OCI-LY1 (cell line): ENCODE results near the gene NUP210L.

Source experiments
- EZH2 ChIP-seq: fragments of 200-600 bp; sonication (generic), shearing (Covaris generic); IDR thresholded peaks from 2 replicates; pipeline ENCODE4 v1.8.0; 2017; ENCODE audit warnings: borderline replicate concordance, mixed run types, mild to moderate bottlenecking, antibody characterized with exemption, low read length, moderate library complexity, mixed read lengths
- TF ChIP-seq, protein P1 (sequence below): fragments of 200-600 bp; sonication (generic), shearing (Covaris generic); IDR thresholded peaks from 2 replicates; pipeline ENCODE4 v1.5.1; 2017; ENCODE audit warnings: mild to moderate bottlenecking, antibody characterized with exemption, low read length, moderate library complexity, mixed read lengths

DNA sequence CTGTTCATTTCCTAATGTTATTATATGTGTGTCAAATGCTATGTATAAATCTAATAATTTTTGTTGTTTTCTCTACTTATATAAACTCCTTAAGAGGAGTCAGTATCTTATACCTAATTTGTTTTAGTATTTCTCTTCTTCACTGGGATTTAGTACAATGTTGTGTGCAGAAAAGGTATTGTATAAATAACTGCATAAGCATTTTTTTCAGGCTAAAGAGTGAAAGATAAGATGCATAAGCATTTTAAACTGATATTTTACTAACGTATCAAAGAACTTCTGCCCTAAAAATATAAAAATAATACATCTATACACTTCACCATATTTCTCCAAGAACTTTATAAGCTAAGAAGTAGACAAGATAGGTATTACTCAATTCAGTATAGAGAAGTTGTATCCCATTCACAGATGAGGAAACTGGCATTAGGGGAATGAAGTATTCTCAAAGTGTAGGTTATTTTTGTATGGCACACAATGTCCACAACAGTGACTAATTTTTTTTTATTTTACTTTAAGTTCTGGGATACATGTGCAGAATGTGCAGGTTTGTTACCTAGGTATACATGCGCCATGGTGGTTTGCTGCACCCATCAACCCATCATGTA is 59.3 kb downstream of the NUP210L start:
- TF ChIP-seq, protein P1, sequence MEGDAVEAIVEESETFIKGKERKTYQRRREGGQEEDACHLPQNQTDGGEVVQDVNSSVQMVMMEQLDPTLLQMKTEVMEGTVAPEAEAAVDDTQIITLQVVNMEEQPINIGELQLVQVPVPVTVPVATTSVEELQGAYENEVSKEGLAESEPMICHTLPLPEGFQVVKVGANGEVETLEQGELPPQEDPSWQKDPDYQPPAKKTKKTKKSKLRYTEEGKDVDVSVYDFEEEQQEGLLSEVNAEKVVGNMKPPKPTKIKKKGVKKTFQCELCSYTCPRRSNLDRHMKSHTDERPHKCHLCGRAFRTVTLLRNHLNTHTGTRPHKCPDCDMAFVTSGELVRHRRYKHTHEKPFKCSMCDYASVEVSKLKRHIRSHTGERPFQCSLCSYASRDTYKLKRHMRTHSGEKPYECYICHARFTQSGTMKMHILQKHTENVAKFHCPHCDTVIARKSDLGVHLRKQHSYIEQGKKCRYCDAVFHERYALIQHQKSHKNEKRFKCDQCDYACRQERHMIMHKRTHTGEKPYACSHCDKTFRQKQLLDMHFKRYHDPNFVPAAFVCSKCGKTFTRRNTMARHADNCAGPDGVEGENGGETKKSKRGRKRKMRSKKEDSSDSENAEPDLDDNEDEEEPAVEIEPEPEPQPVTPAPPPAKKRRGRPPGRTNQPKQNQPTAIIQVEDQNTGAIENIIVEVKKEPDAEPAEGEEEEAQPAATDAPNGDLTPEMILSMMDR, result no peak
- TF ChIP-seq EZH2, result no peak
